Middle frontal gyrus (tissue), 1 donor: ENCODE data around the gene IRS1.

Experiments used
- DNase-seq: peaks from one replicate; pipeline ENCODE4 v3.0.0-alpha.2; 2015; ENCODE audit warnings: low spot score; ENCODE audit errors: extremely low spot score

Gene IRS1

DNA sequence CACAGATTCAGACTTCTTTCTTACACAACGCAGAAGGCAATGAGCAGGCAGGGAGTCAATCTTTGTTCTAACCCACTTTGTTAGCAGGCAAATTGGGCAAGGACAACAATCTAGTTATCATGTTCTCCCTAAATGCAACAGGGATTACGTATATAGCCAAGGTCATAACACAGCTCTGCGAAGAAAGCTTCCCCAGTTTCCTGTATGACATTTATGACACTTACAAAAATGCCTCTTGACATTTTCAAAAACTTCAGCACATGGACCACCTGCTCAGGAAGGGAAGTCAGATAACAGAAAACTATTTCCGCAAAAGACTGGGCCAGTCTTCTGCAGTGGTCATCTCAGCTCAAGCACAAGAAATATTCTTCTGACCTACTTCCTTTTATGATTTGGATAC is 106.1 kb downstream of the IRS1 start:
- DNase-seq: no peak

DNA sequence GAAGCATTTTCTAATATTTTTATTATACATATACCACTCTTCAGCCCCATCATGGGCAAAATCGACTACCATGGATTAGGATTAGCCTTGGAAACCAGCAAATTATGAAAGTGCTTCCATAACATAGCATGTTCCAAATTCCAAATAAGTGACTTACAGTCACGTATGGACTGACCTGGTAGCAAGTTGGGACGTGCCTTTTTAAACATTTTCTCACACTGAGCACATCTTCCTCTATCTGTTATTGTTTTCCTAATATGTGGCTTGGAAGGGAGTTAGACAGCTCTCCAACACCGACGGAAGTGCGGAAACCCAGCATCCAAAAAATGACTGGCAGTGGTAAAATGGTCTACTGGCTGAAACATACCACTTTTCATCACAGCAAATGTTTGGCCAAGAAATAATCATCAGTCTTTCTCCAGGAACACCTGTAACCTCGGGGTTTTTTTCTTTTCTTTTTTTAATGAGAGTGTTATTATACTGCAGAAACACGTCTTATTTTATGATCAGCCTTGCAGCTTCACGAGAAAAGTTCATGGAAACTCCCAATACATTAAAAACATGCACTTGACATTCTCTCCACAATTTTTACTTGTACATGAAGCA is 107.0 kb downstream of the IRS1 start:
- no peak for DNase-seq

DNA sequence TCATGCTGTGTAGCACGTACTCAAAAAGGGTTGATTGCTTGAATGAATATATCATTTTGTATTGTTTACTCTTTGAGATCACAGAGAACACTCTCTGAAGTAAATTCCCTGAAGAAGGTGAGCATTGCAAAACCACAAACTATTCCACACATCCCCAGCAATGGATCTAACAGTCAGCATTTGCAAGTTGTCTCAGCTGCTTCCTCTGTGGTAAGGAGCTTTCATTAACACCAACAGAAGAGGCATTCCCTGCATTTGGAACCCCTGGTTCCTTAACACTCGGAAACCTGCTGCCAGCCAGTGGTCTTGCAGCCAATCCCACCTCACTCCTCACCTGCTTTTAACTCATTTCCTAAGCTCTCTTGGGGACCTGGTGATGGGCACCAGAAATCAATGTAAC is 108.4 kb downstream of the IRS1 start:
- no peak for DNase-seq

DNA sequence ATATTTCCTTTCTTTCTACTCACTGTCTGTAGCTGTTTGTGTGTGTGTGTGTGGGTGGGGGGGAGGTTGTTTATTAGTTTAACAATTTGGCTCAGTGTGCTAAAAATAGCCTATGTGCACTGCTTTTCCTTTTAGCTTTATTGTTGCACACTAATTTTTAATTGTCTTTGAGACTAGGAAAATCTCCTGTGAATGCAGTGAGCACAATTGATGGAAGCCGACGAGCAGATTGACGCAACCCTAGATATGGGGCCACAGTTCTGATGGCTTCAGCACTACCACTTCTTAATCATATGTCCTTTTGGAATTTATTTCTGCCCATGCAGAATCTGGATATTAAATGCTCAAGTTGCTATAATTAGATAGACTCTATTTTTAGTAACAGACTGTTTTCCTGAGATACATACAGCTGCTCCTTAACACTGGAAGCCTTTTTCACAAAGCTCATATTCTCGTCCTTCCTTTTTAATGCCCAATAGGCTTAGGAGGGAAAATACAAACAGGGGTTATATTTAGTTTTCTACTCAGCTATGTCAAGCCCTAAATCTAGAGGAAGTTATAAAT is 109.1 kb downstream of the IRS1 start:
- no peak for DNase-seq

DNA sequence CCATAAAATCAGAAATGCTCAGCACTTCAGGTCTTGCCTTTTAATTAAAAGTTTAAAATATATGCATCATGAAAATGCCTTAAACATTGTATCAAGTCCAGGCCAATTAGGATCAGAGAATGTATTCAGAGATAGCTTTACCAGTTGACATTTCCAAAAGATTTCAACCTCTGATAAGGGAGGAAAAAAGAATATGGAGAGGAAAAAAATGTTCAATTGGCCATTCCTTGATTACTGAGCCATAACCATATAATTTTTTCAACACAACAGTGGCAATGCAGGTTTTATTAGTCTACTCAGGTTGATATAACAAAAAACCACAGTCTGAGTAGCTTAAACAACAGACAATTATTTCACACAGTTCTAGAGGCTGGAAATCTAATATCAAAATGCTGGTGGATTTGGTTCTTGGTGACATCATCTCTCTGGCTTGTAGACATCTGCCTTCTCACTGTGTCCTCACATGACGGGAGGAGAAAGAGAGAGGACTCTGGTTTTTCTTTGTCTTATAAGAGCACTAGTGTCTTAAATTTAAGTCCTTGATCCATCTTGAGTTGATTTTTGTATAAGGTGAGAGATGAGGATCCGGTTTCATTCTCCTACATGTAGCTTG is 111.9 kb downstream of the IRS1 start:
- no peak for DNase-seq

DNA sequence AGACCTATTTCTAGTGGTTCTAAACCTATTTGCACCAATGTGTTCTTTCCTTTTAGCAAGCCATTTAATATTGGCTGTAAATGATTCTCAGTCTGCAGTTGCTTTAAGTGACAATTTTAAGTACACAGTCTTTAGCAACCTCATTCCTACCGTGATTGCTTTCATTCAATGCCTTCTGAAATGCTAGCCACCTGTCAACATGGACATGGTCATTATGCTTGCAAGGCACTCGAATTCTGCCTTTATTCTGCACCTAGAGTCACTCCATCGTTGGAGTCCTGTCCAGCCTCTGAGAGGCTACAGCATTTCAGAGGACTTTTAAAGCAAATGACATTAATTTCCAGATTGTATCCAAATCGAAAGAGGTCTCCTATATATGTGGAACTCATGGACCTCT is 115.1 kb downstream of the IRS1 start:
- no peak for DNase-seq

DNA sequence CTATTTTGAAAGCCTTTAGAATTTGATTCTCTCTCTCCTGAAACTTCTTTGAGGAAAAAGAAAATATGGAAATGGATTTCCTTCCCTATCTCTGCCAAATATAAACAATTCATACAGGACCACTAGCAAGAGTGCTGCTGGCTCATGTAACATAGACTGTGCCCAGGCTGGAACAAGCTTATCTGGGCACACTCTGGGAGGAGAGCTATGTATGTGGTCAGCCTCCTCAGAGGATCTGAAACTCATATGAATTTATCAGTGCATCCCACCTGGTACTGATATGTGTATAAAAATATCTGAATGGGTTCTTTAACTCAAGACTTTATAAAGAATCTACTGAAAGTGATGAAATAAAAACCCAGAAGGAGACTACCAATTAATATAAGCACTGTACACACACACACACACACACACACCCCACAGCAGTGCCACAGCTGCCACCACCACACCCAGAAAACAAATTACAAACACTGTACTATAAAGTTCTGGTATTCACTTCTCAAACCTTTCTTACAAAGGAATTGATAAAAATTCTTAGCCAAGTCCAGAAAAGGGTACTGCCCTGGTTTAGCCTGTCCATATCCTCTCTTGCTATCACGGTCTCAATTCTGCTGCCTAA is 115.6 kb downstream of the IRS1 start:
- no peak for DNase-seq

DNA sequence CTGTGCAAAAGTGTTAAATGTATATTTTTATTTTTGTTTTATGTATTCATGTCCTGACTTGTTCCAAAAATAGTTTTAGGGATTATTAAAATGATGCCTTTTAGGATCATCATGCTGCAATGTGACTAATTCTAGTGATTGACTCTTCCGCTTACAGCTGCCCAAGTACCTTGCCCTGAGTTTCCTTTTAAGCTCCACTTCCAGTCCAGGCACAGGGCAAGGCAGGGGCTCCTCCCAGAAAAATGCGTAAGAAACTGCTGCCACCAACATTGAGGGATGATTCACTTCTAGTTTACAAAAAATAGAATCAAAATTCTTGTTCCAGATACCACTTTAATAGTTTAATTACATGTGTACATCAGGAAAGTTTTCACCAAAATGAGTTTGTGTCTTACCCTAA is 116.4 kb downstream of the IRS1 start:
- DNase-seq: no peak
